ENCODE measurements around the gene STOM. TPM values are rescaled to one million over a fixed set of nuclear protein-coding genes. Genes with fewer than 3 reads are reported as not detected.

Gene STOM
- total and polyA plus RNA-seq, 10 of the 15 experiments (the other 5 are each of a cell fraction or from before 2014, with no cell fraction given): 6.7 to 47.4 (median 39.8) TPM

GRCh38 chr9:121297389-121297788 is 72.7 kb downstream of the STOM start:
- RAD21 ChIA-PET (ENCODE audit: unreplicated experiment): no interaction called here
- Histone ChIP-seq H3K4me2 (ENCODE audit: control insufficient read depth, insufficient read depth) (no peak overlapping the region), H3K79me2 (ENCODE audit: control insufficient read depth, insufficient read depth, low read length) (no peaks in the 10 kb centered on the region), H3K9me3 (replicated peaks; ENCODE audit: control insufficient read depth, insufficient read depth, low read length) (no peaks in the 10 kb centered on the region), H3K36me3 (ENCODE audit: control insufficient read depth in 2 of 2, insufficient read depth in 2 of 2, low read length in 1 of 2) (no peaks in the 10 kb centered on the region; a peak in 1 of 4 replicates), H3K4me3 (no peak overlapping the region), H3K4me1 (ENCODE audit: control insufficient read depth, insufficient read depth, low read length) (peaks cover 4% of the 10 kb centered on the region; the same call in 1 of the 2 replicates), H3K27me3 (replicated peaks in 1 of 2; ENCODE audit: control insufficient read depth in 2 of 2, insufficient read depth in 2 of 2, low read length in 1 of 2) (no peaks in the 10 kb centered on the region), H3K27ac (ENCODE audit: control insufficient read depth, insufficient read depth) (no peak overlapping the region), H4K20me1 (ENCODE audit: control insufficient read depth, insufficient read depth) (no peaks in the 10 kb centered on the region), H3K9ac (ENCODE audit: control insufficient read depth, insufficient read depth, low read length) (no peak overlapping the region), H2AFZ (ENCODE audit: control insufficient read depth, low read depth, low read length) (no peak overlapping the region)
- CTCF ChIA-PET: interaction anchor here (1.3 kb wide), 1 partner anchor 19 kb away, joined by 3 read pairs; no protein-coding TSS in a partner anchor
- SMC1A ChIA-PET (ENCODE audit: uncharacterized antibody, unreplicated experiment): no interaction called here
- 70% methylated on average over 4 of the region's 4 CpGs for WGBS (ENCODE audit: insufficient coverage, insufficient replicate concordance, low lambda C conversion rate, missing lambda C conversion rate)
- no peak for ATAC-seq
- FAIRE-seq: no peak
- POLR2A ChIA-PET: no interaction called here
- intact Hi-C loops (cut with micrococcal nuclease; ENCODE audit: unreplicated experiment): no loop called here
- in situ Hi-C loops (cut with MboI): no loop called here
- TF ChIP-seq CBFB (IDR thresholded peaks at IDR 0.05; ENCODE audit: low read depth) (no peak), CHD4 (IDR thresholded peaks at IDR 0.05) (no peak), CHD1 (IDR thresholded peaks at IDR 0.05; ENCODE audit: low read depth, low read length) (no peak), E2F4 (IDR thresholded peaks at IDR 0.05; ENCODE audit: low read depth, low read length) (no peak), EZH2 (IDR thresholded peaks at IDR 0.05; ENCODE audit: borderline replicate concordance, control insufficient read depth, low read depth, low read length) (no peak), NR2C1 (IDR thresholded peaks at IDR 0.05) (no peak), SMARCA5 (IDR thresholded peaks at IDR 0.05) (no peak), GATAD2B (conservative IDR thresholded peaks at IDR 0.05; ENCODE audit: low read depth) (no peak), POLR2A (IDR thresholded peaks at IDR 0.05; ENCODE audit: low read depth, low read length) (no peak), BHLHE40 (IDR thresholded peaks at IDR 0.05; ENCODE audit: borderline replicate concordance in 1 of 2, low read depth in 2 of 2, low read length in 1 of 2) (no peak), ZBTB40 (IDR thresholded peaks at IDR 0.05; ENCODE audit: borderline replicate concordance) (no peak), ETV6 (conservative IDR thresholded peaks at IDR 0.05 in 1 of 2, IDR thresholded peaks at IDR 0.05 in 1 of 2; ENCODE audit: borderline replicate concordance in 1 of 2, low read depth in 1 of 2) (no peak), CEBPB (IDR thresholded peaks at IDR 0.05; ENCODE audit: borderline replicate concordance in 1 of 2, low read depth in 2 of 2, low read length in 2 of 2) (no peak), RFX5 (IDR thresholded peaks at IDR 0.05; ENCODE audit: low read depth, low read length) (no peak), NFIC (IDR thresholded peaks at IDR 0.05; ENCODE audit: low read depth, low read length) (no peak), POLR2AphosphoS5 (IDR thresholded peaks at IDR 0.05; ENCODE audit: low read length) (no peak), SMC3 (IDR thresholded peaks at IDR 0.05; ENCODE audit: borderline replicate concordance, low read length) (no peak)
- DNase-seq (ENCODE audit: low read depth, low spot score): no peak
- no TSS peak for BruUV-seq (replicated peaks)

Measured in GM12878 (cell line).